Amygdala (tissue), 56 donors: ENCODE data around the gene FARP1.

Experiments
- DNase-seq, 56 donors: peaks; one replicate each; lab custom pipeline; 2025; lab: John Stamatoyannopoulos, UW

Gene FARP1

GRCh38 chr13:98484289-98485219 lies 341.7 kb downstream of the FARP1 start:
- peak in 3 of 56 donors; percentile 18 to 36 (median 28) for DNase-seq

DNA sequence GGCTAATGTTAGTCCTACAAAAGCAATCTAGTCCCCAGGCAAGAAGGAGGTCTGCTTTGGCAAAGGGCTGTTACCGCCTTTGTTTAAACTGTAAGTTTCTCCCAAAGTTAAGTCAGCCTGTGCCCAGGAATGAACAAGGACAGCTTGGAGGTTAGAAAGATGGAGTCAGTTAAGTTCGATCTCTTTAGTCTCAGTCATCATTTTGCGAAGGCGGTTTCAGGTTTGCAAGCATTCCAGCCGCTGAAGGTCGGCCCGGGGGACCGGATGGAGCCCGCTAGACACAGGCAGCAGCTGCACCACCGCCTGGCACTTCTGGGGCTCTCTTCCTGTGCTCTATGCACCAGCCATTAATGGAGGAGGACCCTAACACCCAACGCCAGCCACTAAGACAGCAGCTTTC lies 342.7 kb downstream of the FARP1 start:
- DNase-seq = no peak

DNA sequence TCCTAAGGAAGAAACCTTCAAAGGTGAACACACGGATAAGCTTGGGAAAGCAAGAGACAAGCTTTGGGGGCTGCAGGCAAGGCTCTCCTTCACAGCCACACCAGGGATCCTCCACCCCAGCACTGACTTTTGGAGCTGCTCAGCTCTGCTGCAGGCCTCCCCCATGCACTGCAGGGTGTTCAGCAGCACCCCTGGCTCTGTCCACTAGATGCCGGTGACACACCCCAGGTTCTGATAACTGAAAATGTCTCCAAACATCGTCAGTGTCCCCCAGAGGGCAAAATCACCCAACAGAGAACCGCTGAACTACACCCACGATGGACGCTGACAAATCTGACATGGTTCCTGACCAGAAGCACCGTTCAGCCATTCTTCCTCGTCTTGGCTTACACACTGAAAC lies 343.5 kb downstream of the FARP1 start:
- no peak for DNase-seq

DNA sequence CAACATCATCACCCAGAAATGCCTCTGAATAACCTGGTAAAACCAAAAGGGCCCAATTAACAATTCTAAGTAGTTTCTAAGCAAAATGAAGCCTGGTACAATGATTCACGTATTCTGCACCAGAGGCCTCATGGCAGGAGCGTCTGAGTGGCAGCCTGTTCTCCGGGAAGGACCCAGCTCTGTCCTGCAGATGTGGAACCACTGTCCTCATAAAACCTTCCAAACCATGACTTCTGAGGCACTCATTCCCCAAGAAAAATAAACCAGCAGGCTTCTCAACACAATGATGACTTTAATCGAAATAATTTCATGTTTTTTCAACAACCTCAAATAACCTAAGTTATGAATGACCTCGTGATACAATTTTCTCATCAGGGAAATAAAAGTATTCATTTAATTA lies 344.1 kb downstream of the FARP1 start:
- DNase-seq = no peak

GRCh38 chr13:98487522-98487921 lies 344.6 kb downstream of the FARP1 start:
- no peak for DNase-seq

- no peak for DNase-seq
These were observed 345.8 kb downstream of the FARP1 start for GRCh38 chr13:98488736-98489135.

DNA sequence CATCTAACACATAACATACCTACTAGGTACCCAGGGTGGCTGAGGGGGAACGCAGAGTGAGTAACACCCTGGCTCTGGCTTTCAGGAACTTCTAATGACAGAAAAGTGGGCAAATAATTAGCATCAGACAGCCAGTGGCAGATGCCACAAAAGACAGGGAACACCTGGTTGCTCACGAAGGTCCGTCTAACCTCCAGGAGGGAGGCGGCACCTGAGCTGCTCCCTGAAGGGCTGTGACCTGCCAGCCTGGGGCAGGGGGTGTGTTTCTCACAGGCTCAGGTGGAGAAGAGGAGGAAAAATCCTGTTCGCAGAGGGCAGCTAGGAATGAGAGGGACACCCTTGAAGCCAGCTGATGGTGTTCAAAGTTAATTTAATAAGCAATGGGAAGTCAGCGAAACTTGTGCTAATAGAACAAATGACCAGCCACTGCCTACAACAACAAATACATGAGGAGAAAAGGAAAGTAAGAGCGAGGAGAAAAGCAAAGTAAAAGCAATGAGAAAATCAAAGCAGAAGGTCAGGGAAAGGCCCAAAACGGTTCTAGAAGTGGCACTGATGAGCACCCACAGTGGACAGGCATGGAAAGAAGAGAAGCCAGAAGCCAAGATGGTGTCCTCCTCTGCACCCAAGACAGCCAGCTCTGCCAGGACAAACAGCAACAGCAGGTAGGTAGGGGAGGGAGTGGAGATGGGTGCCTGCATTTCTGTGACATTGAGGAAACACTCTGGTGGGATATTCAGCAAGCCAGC lies 346.7 kb downstream of the FARP1 start:
- no peak for DNase-seq

GRCh38 chr13:98490195-98490836 lies 347.4 kb downstream of the FARP1 start:
- no peak for DNase-seq

GRCh38 chr13:98490866-98491265 lies 348.0 kb downstream of the FARP1 start:
- no peak for DNase-seq

DNA sequence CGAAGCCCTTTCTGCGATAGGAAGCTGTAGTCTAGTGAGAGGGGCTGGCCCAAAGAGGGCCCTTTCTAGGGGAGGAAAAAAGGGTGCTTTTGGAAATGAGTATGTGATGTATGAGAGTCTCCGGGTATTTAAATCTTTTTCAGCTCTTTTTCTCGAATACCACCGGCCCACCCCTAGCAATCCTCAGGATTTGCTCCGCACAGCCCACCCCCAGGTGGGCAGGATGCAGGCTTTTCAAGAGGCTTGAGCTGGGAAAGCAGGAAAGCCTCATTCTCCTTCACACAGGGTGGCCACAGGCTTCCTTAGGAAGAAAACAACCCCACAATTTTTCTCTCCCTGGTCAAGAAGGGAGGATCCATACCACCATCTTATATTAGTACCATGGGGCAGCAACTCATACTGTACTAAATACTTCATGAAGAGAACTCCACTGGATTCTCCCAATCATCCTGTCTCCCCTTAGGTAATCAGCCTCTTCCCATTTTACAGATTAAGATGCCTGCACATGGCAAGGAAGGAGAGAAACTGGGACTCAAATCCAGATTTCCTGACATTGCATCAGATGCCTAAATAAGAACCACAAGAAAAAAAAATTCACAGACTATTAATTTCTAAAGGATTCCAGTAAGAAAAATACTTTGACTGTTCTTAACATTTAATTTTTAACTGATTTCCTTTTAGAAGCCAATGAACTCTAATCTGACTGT lies 349.6 kb downstream of the FARP1 start:
- DNase-seq = no peak

- DNase-seq = no peak
These were observed 350.3 kb downstream of the FARP1 start for GRCh38 chr13:98493042-98493712.

GRCh38 chr13:98494769-98495168 lies 351.9 kb downstream of the FARP1 start:
- no peak for DNase-seq

DNA sequence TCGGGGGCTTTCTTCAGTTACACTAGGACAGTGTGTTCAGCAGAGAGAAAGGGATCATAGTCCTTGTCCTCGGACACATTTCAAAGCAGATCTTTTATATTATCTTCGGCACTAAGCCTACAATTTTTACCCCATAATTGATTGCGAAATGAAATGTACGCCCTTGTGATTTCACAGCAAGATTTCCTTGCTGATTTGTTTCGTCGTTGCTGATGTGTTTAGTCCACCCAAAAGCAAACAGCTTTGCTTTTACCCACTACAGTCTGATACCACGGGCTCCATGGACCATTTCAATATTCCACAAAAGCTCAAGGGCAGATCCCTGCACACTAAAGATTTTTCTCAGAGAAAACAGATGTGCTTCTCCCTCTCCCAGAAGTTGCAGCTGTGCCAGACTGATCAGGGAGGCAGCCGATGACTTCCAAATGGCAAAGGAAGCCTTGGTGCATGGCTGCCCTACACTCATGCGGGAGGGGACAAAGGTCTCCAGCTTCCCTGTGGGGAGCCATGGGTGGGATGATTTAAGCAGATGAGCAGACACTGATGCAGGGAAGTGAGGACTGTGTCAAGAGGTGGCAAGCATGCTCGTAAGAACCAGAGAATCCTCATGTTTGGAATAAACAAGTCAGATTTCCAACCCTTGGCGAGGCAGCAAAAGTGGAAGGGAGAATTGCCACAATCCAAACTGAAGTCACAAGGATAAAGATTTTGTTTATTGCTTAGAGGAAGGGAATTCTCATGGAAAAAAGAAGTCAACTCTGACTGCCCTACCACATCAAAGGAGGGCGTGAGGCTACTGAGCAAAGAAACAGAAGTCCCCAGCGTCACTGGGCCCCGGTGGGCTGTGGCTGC lies 353.0 kb downstream of the FARP1 start:
- DNase-seq = no peak

DNA sequence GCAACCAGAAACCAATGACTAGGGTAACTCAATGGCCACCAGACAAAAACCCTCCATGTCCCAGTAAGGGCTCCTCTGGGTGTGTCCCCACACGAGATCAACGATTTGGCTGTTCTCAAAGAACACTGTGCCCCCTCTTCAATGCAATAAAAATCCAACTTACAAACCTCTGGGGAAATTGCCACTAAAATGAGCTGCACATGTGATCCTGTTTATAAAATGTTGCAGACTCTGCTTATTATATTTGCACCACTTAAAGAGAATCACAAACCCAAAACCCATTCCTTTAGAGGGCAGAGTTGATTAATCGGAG lies 353.5 kb downstream of the FARP1 start:
- DNase-seq = no peak

GRCh38 chr13:98496966-98497365 lies 354.1 kb downstream of the FARP1 start:
- DNase-seq = no peak

GRCh38 chr13:98500963-98501421 lies 358.1 kb downstream of the FARP1 start:
- no peak for DNase-seq

GRCh38 chr13:98503175-98504028 lies 360.5 kb downstream of the FARP1 start:
- no peak for DNase-seq

DNA sequence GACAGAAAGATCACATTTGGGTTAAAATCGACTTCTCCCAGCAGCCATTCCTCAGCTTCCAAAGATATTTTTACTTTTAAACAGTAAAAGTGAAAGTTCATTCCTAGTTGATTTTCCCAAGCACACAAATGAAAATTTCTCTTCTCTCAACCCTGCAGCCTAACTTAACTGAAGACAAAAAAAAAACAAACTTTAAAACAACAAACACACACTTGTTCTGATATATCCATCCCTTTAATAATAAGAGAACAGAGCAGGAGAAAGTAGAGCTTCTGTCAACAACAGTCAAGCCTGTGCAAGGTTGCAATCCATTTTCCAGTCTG lies 361.1 kb downstream of the FARP1 start:
- no peak for DNase-seq
